ENCODE measurements around the gene NEU1.
"Not testable (repeated sequence)": the region's sequence is repeated elsewhere in the genome, so short reads cannot be mapped to it uniquely, and the experiment has no call there.

NEU1 gene

DNA sequence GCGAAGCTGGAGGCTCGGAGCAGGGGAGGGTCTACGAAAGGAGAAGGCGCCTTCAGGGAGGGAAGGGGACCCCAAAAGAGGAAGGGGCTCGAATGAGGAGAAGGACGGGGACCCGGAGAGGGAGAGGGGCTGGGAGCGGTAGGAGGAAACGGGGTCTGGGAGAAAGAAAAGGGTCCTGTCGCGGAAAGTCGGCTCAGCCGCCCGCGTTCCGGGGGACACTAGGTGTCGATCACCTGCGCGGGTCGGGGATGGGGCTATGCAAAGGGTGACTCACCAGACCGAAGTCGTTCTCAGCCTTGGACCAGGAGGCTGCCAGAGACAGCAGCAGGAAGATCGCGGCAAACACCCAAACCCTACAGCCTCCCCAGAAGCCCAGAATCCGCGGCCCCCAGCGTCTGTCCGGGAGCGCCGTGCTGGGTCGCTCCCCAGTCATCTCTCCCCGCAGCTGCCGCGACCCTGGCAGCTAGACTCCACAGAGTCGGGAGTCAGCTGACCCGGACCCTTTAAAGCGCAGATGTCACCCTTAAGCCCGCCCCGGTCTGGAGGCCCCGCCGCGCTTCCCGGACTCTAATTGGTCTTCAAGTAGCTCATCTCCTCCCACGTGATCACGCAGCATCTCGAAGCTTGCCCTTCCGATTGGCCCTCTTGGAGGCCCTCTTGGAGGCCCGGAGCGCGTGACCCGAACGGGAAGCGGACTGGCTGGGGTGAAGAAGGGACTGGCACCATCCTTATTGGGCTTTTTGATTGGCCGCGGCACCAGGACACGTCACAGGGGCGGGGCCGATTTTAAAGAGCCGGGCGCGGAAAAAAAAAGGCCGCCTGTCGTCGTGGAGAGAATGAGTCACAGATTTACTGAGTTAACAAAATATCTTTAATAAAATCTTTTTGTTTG lies at the start of gene NEU1:
Gene NEU1 (minus strand): TSS at position 478 of the 892 bp plus-strand sequence. CDS start 45 bp downstream, at position 433.
- peak; percentile 89 for DNase-seq

DNA sequence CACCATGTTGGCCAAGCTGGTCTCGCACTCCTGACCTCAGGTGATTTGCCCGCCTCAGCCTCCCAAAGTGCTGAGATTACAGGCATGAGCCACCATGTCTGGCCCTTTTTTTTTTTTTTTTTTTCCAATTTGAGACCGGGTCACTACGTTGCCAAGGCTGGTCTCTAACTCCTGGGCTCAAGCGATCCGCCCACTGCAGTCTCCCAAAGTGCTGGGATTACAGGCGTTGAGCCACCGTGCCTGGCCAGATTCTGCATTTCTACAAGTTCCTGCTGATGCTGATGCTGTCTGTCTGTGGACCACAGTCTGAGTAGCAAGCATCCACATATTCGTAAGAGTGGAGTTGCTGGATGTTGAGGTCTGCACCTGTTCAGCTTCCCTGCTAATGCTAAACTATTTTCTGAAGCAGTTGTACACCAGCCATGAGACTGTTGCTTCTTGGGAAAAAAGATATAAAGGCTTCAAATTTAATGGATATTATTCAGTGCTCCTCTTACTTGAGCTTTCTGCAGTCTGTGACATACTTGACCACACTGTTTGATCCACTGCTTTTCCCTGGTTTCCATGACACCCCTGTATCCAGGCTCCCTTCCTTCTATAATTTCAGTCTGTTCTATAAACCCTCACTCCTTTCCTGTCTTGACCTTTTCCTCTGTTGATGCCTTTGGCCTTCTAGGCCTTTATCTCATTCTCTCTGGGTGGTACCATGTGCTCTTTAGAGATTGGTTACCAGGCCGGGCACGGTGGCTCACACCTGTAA lies 49.4 kb upstream of the NEU1 start:
- DNase-seq = no peak

GRCh38 chr6:31909298-31909697 lies 46.7 kb upstream of the NEU1 start:
- not testable (repeated sequence) for DNase-seq

- no peak for DNase-seq
These were observed 46.2 kb upstream of the NEU1 start for GRCh38 chr6:31908791-31909190.

GRCh38 chr6:31908255-31908654 lies 45.6 kb upstream of the NEU1 start:
- DNase-seq = not testable (repeated sequence)

- DNase-seq = no peak
These were observed 44.7 kb upstream of the NEU1 start for GRCh38 chr6:31907158-31907813.

DNA sequence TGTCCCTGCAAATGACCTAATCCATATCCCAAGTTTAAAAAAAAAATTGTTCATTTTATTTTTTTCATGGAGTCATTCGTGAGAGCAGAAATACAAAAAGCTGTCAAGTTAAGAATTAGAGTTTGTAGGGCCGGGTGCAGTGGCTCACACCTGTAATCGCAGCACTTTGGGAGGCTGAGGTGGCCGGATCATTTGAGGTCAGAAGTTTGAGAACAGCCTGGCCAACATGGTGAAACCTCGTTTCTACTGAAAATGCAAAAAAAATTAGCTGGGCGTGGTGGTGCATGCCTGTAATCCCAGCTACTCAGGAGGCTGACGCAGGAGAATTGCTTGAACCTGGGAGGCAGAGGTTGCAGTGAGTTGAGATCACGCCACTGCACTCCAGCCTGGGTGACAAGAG lies 44.1 kb upstream of the NEU1 start:
- not testable (repeated sequence) for DNase-seq

GRCh38 chr6:31906122-31906521 lies 43.5 kb upstream of the NEU1 start:
- DNase-seq = no peak

DNA sequence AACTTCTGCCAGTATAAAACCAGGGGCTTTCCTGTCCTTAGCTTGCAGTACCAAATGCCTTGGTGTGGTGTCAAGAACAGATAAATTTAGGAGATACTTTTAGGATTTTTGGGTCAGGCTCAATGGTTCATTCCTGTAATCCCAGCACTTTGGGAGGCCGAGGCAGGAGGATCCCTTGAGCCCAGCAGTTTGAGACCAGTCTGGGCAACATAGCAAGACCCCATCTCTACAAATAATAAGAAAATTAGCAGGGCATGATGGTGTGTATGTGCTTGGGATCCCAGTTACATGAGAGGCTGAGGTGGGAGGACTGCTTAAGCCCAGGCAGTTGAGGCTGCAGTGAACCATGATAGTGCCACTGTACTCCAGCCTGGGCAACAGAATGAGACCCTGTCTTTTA lies 42.4 kb upstream of the NEU1 start:
- DNase-seq = no peak

- DNase-seq = no peak
These were observed 41.3 kb upstream of the NEU1 start for GRCh38 chr6:31903957-31904356.

GRCh38 chr6:31901953-31902643 lies 39.5 kb upstream of the NEU1 start, which contains the start of gene ZBTB12:
Gene ZBTB12, minus strand, starts transcription at chr6:31902086. Its CDS starts 781 bp downstream, at chr6:31901305.
- DNase-seq = peak; percentile 82

- DNase-seq = no peak
These were observed 38.9 kb upstream of the NEU1 start for GRCh38 chr6:31901415-31901952.

GRCh38 chr6:31900917-31901414 lies 38.3 kb upstream of the NEU1 start:
- DNase-seq = no peak

DNA sequence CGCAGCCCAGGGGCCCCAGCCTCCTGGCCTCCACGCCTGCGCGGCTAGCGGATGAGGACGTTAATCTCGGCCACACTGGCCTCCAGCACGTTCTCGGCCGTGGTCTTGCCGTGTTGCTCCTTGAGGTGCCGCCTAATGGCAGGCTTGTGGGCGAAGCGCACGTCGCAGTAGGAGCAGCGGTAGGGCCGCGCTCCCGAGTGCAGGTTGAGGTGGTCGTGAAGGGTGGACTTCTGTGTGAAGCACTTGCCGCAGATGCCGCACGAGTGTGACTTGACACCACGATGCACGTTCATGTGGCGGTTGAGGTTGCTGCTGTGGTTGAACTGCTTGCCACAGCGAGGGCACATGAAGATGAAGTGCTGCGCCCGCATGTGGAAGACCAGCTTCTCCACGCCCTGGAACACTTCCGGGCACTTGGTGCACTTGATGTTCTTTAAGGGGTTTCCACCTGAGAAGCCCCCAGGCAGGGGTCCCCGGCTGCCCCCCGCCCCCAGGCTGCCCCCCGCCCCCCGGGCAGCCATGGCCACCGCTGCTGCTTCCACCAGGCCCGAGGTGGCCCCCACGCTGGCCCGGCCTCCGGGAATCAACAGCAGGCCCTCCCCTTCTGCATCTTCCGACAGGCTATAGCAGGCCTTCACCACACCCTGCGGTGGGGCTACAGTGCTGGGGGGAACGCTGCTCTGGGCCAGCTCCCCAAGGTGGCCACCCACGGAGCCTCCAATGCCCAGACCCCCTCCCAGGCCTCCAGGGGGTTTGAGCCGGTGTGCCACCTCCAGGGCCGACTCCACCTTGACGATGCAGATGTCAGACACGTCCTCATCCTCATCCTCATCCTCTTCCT lies 37.5 kb upstream of the NEU1 start:
- DNase-seq = no peak

DNA sequence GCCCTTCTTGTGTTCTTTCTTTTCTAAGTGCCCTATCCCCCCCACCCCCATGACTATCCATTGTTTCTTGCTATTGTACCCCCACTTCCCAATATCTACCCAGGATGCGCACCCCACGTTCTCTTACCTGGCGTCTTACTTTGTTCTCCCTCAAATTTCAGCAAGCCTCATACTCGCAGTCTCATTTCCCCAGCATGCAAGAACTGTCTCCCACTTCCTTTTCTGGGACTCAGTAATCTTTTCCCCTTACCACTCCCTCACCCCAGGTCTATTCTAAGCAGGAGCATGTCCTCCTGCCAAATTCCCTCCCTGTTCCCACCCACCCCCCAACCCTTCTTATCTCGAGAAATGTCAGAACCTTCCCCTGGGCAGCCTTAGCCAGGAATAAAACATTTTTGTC lies 36.6 kb upstream of the NEU1 start:
- DNase-seq = no peak

GRCh38 chr6:31898383-31899011 lies 35.9 kb upstream of the NEU1 start:
- DNase-seq = no peak

GRCh38 chr6:31897612-31898382 lies 35.2 kb upstream of the NEU1 start, which contains the start of gene EHMT2:
Gene EHMT2, minus strand, starts transcription at chr6:31897698. Its CDS starts 21 bp downstream, at chr6:31897677.
- peak; percentile 26 for DNase-seq

GRCh38 chr6:31896856-31897611 lies 34.4 kb upstream of the NEU1 start:
- DNase-seq = no peak

- DNase-seq = no peak
These were observed 33.9 kb upstream of the NEU1 start for GRCh38 chr6:31896493-31896855.
